ENCODE data around the gene HIPK2.

The HIPK2 gene

GRCh38 chr7:139645572-139646523 is 131.9 kb downstream of the HIPK2 start:
- DNase-seq: peak; percentile 82

DNA sequence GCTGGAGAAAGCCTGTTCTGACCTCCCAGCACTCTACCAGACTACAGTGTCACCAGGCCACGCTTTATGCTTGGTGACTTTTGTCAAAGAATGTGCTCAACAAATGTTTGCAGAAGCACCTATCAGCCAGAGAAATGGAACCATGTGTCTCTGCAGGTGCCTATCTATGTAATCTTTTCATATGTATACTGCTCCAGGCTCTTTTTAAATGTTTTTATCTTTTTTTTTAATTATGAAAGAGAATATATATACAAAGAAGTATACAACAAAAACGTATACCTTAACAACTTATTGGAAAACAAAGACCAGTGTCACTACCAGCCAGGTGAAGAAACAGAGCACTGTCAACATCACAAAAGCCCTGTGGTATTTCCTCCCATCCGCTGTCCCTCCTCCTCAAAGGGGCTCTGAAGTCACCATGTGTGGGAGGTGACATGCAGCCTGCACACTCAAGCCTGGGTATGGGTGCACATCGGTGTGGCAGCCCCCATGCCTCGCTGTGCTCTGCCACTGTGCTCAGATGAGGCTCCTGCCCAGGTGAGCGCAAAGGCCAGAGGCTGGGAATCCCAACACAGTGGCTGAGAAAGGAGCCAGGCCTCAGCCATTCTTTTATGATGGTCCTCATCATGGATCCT is 133.7 kb downstream of the HIPK2 start:
- DNase-seq: no peak

- no peak for DNase-seq
These were observed 135.5 kb downstream of the HIPK2 start for GRCh38 chr7:139642283-139642682.

- DNase-seq: no peak
These were observed 136.3 kb downstream of the HIPK2 start for GRCh38 chr7:139641337-139641992.

DNA sequence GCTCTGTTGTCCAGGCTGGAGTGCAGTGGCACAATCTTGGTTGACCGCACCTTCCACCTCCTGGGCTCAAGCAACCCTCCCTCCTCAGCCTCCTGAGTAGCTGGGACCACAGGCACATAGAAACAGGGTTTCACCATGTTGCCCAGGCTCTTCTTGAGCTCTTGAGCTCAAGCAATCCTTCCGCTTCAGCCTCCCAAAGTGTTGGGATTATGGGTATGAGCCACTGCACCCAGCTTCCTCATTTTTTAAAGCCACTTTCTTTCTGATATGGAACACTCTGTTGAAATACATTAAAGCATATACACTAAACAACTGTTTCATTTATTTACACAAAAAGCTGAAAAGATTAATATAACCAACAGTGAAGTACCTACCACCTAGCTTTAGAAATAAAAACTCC is 137.1 kb downstream of the HIPK2 start:
- no peak for DNase-seq

DNA sequence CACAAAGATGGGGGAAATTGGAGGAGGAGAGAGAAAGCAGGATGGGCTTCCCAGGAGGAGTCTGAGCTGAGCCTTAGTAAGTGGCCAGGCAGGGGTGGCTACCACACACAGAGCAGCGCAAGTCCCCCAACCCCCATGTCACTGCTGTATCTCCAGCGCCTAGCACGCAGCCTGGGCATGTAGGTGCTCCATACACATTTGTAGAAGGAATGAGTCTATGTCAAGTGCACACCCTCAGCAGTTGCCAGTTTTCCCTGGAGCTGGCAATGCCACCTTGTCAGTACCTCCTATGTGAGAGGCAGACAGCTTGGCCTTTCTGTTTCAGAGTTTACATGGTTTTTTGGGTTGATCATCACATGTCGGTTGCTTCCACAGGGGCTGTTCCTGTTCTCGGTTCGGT is 138.2 kb downstream of the HIPK2 start:
- no peak for DNase-seq

DNA sequence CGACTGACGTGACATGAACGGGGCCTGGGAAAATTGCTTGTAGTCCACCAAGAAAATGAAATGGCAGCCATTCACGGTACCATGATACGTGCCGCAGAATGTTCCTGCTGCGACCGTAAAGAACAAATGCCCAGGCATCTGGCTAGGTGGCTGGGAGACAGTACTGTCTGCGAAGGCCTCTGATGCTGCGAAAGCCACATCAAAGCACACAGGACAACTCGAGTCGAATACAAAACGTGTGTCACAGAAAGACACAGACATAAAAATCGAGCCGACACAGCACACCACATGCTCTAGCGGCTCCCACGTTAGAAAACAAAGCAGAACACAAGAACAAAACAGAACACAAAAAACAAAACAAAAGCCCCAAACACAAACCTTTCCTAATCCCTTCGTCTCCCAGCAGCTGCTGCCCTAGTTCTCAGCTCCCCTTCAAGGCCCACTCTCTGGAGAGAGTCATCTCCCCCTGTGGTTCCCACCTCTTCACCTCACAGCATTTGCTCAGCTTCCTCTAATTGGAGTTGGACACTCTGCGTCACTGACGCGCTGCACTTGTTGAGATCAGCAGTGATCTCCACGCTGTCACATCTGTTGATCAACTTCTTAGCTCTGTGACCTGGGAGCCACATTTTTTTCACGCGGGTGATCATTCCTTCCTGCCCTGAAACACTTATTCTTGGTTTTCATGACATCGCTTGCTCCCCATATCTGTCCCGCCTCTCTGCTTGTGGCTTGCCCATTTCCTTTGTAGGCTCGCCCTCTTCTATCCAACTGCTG is 142.1 kb downstream of the HIPK2 start:
- peak; percentile 56 for DNase-seq

- no peak for DNase-seq
These were observed 143.7 kb downstream of the HIPK2 start for GRCh38 chr7:139634087-139634486.

DNA sequence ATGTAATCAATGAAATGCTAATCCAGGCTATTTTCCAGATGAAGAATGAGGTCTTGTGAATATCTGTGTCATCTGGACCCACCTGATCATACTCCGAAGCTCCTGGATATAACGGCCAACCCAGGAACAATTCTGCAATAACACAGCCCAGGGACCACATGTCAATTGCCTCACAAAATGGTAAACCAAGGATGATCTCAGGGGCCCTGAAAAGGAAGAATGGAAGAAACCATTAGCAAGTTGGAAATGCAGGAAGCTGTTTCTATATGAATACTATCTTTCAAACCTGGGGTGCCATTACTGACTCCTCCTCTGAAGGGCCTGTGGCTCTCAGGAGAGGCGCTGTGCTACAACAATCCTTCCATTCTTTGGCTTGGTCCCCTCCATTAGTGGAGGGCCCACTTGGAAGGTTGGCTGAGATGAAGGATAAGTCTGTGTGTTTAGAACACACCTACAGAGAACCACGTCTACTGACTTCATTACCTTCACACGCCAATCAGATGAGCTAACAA is 146.2 kb downstream of the HIPK2 start:
- no peak for DNase-seq

DNA sequence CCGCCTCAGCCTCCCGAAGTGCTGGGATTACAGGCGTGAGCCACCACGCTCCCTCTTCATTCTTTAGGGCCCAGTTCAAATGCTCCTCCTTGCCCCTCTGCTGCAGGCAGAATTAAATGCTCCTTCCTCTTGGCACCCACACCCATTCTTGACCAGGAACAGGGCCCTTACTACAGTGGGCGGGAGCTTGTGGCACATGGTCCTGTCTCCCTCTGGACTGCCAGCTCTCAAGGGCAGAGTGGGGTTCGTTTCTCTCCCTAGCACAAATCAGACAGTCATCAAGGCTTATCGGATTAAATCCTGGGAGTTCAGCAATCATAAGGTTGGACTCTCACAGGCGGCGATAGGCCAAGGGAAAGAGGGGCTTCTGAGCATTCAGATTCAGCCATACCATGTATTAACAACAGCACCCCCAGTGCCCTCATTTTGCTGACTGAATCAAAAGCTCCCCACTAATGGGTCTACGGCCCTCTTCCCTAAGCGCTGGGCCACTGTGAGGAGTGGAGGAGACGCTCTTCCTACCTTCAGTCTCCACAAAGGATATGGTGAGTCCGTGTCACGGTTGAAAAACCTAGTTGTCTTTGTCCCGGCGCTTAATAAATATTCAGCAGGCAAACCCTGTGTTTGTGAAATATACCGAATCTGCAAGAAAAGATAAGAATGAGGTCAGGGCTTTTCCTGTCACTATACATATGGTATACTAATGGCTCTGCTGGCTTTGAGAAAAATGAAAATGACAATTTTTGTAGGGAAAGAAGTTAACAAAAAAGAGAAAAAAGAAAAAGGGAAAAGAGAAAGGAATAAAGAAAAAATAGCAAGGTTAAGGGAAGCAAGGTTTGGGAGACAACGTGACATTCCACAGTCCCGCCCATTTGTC is 146.9 kb downstream of the HIPK2 start:
- no peak for DNase-seq

DNA sequence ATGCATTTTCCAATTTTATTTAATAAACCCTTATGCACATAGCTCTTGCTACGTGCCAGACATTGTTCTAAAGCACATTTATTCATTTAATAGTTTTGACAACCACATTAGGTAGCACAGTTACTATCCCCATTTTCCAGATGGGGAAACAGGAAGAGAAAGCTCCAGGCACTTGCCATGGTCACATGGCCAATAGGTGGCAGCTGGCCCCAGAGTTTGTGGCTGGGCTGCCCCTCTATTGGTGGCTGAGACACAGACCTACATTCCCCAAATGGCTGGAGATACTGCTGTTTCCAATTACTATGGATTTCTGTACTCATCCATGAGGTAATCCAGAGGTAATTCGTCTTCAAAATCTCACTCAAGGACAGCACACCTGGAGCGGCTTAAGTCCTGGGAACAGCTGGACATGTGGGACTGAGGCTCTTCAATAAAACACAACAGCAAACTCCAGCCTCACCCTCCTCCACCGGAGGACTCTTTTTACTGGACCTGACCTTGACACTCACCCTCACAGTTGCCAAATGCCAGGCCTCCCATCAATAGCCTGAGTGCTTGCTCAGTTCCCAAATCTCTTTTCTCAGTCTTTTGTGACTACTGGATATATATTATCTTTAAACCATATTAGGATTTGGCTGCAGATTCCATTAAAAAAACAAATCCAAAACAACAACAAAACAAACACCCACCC is 148.3 kb downstream of the HIPK2 start:
- DNase-seq: no peak

DNA sequence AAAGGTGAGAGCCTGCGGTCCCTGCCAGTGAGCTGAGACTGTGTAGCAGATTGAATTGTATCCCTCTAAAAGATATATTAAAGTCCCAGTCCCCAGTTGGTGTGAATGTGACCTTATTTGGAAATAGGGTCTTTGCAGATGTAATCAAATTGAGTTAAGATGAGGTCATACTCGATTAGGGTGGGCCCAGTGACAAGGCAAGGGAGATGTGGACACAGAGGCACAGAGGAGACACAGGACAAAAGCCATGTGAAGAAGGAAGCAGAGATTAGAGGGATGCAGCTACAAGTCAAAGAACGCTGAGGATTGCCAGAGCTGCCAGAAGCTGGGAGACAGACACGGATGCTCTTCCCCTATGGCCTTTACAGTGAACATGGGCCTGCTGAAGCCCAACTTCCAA is 150.0 kb downstream of the HIPK2 start:
- DNase-seq: no peak

DNA sequence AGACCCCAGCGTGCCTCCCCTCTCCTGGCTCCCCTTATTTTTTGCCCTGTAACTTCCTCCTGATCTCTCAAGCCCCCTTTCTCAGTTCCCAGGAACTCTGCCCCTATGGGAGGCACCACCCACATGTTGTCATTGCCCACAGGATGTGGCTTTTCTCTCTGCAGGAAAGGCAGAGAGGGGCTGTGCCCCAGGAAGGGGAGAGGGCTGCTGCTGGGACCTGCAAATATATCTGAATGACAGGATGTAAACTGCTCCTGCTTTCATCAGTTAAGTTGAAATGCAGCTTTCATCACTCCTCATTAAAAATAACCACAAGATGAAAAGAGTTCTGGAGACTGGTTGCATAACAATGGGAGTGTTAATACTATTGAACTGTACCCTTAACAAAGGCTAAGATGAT is 151.0 kb downstream of the HIPK2 start:
- DNase-seq: no peak

GRCh38 chr7:139623518-139623917 is 154.3 kb downstream of the HIPK2 start:
- no peak for DNase-seq

DNA sequence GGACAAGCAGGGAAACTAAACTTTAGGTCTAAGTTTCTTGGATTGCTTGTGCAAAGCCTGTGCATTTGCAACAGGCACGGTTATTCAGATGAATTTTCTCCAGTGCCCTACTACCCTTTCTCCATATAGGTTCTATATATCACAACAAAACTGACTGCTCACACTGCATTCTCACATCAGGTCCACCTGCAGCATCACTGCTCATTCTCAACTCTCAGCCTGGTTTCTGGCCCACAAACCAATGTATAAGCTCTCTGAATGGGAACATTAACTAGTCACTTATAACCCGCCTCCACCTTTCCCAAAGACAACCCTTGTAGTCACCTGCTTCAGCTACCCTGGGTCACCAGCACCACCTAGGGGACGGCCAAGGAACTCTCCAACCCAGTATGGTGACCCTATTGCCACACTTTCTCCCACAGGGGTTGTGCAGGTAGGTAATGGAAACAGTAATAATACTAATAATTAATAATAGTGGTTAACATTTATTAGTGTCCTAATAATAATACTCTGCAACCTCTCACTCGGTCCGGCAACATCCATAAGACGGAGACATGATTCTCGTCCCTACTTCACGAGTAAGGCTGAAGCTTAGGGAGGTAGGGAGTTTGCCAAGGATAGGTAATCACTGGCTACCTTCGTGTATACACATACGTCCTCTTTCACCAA is 157.0 kb downstream of the HIPK2 start:
- DNase-seq: peak; percentile 36

GRCh38 chr7:139619367-139619657 is 158.5 kb downstream of the HIPK2 start:
- DNase-seq: no peak

DNA sequence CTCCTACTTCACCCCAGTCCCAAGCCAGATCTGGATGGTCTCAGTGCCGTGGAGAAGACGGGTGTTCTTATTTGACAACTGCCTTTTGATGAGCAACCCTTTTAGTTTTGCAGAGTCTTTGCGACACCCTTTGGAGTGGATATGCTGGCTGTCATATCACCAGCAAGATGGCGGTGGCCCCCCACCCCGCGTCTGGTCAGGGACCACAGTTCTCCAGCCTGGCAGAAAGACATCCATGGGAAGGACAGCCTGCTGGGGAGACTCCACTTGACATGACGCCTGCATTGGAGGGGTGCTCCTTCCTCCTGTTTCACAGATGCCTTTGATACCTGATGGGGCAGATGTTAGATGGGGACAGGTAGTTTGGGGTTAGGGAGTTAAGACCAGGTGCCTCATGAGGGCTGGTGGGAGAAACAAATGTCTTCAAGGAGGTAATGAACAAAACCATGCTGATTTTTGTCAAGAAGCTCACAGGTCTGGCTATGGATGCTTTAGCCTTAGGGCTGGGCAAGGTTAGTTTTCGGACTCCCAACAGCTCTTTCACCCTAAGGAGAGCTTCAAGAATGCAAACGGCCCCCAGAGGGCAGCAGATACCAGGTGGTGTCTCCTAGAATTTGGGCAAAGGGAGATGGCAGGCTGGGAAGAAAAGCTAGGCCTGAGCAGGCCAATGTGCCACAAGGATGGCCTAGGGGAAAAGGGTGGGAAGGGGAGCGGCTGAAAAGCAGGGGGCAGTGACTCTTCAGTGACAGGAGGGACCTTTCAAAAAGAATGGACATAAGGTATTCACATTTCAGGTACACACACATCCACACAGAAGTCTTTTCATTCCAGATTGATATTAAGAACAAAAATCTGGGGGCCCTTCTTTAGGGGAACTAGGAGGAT is 159.1 kb downstream of the HIPK2 start:
- DNase-seq: no peak

- DNase-seq: no peak
These were observed 160.7 kb downstream of the HIPK2 start for GRCh38 chr7:139617074-139617473.

DNA sequence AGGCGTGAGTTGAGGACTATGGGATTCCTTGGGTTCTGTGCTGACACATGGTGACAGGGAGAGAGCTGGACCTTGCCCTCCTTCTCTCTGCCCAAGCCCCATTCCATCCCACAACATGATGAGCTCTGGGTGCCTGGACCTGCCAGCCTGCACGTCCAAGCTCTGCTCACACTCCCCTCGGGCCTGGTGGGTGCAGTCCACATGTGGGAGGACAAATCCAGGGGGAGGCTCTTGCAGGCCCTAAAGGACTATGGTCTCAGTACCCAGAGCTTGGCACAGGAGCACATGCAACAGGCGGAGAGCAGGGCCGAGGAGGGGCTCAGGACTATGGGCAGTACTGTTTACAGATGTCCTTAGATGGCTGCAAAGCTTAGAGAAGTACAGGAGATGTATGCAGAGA is 162.9 kb downstream of the HIPK2 start:
- no peak for DNase-seq

GRCh38 chr7:139613971-139614411 is 163.8 kb downstream of the HIPK2 start:
- no peak for DNase-seq
